ENCODE measurements around the gene EFCAB11. TPM values are rescaled to one million over a fixed set of nuclear protein-coding genes. Genes with fewer than 3 reads are reported as not detected.
"Not testable (repeated sequence)": the region's sequence is repeated elsewhere in the genome, so short reads cannot be mapped to it uniquely, and the experiment has no call there.

Gene EFCAB11
- total RNA-seq, 4 donors from 2014 or later = 5.4 to 13.2 (median 6.3) TPM

DNA sequence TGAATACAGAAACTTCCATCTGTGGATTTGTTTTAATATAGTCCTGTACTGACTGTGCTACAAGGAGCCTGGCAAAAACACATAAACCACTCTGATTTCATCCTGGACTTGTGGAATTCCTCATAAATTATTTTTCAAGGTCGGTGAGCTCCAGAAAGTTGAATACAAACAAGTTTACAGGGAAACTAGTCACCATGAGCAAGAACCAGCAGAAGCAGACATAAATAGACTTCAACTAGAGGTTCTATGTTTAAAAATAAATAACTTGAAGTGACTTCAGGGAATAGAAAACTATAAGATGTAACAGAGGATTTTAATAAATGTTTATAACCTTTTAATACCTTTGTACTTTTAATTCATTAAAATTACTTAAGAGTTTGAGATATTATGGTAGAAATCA lies 63.5 kb downstream of the EFCAB11 start:
- intact Hi-C loops (cut with DNase I) = no loop called here
- H3K9me3 ChIP-seq = no peaks in the 10 kb centered on the region
- no peak overlapping the region for H3K4me3 ChIP-seq (replicated peaks in 1 of 3)
- H3K4me1 ChIP-seq = no peaks in the 10 kb centered on the region
- no peak for DNase-seq
- TF ChIP-seq POLR2A (IDR thresholded peaks at IDR 0.05) (no peak), CTCF (IDR thresholded peaks at IDR 0.05) (no peak)
- H3K27ac ChIP-seq = no peak overlapping the region
- 82 to 96% methylated on average over 1 of the region's 1 CpG for WGBS, 2 donors
- H3K27me3 ChIP-seq = no peaks in the 10 kb centered on the region
- H3K36me3 ChIP-seq = no peaks in the 10 kb centered on the region

- 85 to 93% methylated on average over 4 of the region's 4 CpGs for WGBS, 2 donors
- H3K36me3 ChIP-seq = no peaks in the 10 kb centered on the region
- no peaks in the 10 kb centered on the region for H3K27me3 ChIP-seq
- DNase-seq = no peak
- H3K27ac ChIP-seq = no peak overlapping the region
- intact Hi-C loops (cut with DNase I) = no loop called here
- H3K9me3 ChIP-seq = no peaks in the 10 kb centered on the region
- no peak overlapping the region for H3K4me3 ChIP-seq (replicated peaks in 1 of 3)
- no peaks in the 10 kb centered on the region for H3K4me1 ChIP-seq
- TF ChIP-seq POLR2A (IDR thresholded peaks at IDR 0.05) (no peak), CTCF (IDR thresholded peaks at IDR 0.05) (no peak)
Observed at GRCh38 chr14:89890589-89890988, 63.9 kb downstream of the EFCAB11 start.

- intact Hi-C loops (cut with DNase I) = no loop called here
- no peak overlapping the region for H3K27ac ChIP-seq
- no peaks in the 10 kb centered on the region for H3K27me3 ChIP-seq
- TF ChIP-seq CTCF (IDR thresholded peaks at IDR 0.05) (no peak), POLR2A (IDR thresholded peaks at IDR 0.05) (no peak)
- no peaks in the 10 kb centered on the region for H3K9me3 ChIP-seq
- H3K4me3 ChIP-seq (replicated peaks in 1 of 3) = no peak overlapping the region
- H3K4me1 ChIP-seq = no peaks in the 10 kb centered on the region
- no peaks in the 10 kb centered on the region for H3K36me3 ChIP-seq
- WGBS, 2 donors = 90 to 93% methylated on average over 4 of the region's 4 CpGs
- DNase-seq = no peak
Observed at GRCh38 chr14:89889626-89890025, 64.9 kb downstream of the EFCAB11 start.

DNA sequence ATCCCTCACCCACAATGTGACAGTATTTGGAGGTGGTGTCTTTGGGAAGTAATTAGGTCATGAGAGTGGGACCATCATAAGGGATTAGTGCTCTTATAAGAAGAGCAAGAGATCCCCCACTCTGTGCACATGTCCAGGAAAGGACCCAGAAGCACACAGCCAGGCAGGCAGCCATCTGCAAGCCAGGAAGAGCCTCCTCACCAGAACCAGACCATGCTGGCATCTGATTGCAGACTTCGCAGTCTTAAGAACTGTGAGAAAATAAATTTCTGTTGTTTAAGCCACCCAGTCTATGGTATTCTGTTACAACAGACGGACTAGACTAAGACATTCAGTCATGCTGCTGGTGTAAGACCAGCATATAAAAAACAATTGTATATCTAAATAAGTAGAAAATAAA lies 69.8 kb downstream of the EFCAB11 start:
- no peak for DNase-seq
- H3K36me3 ChIP-seq = no peaks in the 10 kb centered on the region
- no peaks in the 10 kb centered on the region for H3K4me1 ChIP-seq
- 97 to 100% methylated on average over 2 of the region's 2 CpGs for WGBS, 2 donors
- TF ChIP-seq POLR2A (IDR thresholded peaks at IDR 0.05) (no peak), CTCF (IDR thresholded peaks at IDR 0.05) (no peak)
- no peaks in the 10 kb centered on the region for H3K27me3 ChIP-seq
- H3K27ac ChIP-seq = no peak overlapping the region
- intact Hi-C loops (cut with DNase I) = no loop called here
- no peak overlapping the region for H3K4me3 ChIP-seq (replicated peaks in 1 of 3)
- no peaks in the 10 kb centered on the region for H3K9me3 ChIP-seq

GRCh38 chr14:89881839-89882238 lies 72.7 kb downstream of the EFCAB11 start:
- TF ChIP-seq POLR2A (IDR thresholded peaks at IDR 0.05) (no peak), CTCF (IDR thresholded peaks at IDR 0.05) (no peak)
- no peak for DNase-seq
- Histone ChIP-seq H3K36me3 (no peaks in the 10 kb centered on the region), H3K27ac (no peak overlapping the region), H3K27me3 (no peaks in the 10 kb centered on the region), H3K9me3 (no peaks in the 10 kb centered on the region), H3K4me1 (no peaks in the 10 kb centered on the region), H3K4me3 (replicated peaks in 1 of 3) (no peak overlapping the region)
- intact Hi-C loops (cut with DNase I) = no loop called here
- 90 to 94% methylated on average over 1 of the region's 1 CpG for WGBS, 2 donors

DNA sequence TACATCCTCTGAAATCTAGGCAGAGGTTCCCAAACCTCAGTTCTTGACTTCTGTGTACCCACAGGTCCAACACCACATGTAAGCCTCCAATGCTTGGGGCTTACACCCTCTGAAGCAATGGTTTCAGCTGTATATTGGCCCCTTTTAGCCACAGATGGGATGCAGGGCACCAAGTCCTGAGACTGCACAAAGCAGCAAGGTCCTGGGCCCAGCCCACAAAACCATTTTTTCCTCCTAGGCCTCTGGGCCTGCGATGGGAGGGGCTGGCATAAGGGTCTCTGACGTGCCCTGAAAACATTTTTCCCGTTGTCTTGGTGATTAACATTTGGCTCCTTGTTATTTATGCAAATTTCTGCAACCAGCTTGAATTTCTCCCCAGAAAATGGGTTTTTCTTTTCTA lies 80.4 kb downstream of the EFCAB11 start:
- H3K4me1 ChIP-seq; DNase-seq; H3K27ac ChIP-seq; H3K27me3 ChIP-seq; intact Hi-C loops (cut with DNase I); H3K36me3 ChIP-seq; H3K4me3 ChIP-seq (replicated peaks in 1 of 3); H3K9me3 ChIP-seq: not testable (repeated sequence)
- 86 to 92% methylated on average over 3 of the region's 3 CpGs for WGBS, 2 donors

Data from thyroid gland (tissue), 4 donors.